Activated CD8-positive, alpha-beta T cell treated with anti-CD3 and anti-CD28 coated beads, Interleukin-2, amount 10 ng/mL, durations not matched to agents 7 days and 5 days (primary cell): ENCODE measurements around the gene PNCK. TPM values are rescaled to one million over a fixed set of nuclear protein-coding genes. Genes with fewer than 3 reads are reported as not detected.

Source experiments
- ATAC-seq: fragments of 150-1000 bp; cut with Tn5 transposase; one replicate; pipeline ENCODE4 v1.10.0; 2021; ENCODE audit warnings: moderate library complexity
- CTCF ChIA-PET: fragments of 350-600 bp; sonication (Branson Sonifier 250); formaldehyde crosslinking; loops from one replicate; lab custom pipeline; 2021; ENCODE audit warnings: antibody characterized with exemption; lab: Charles Lee
- POLR2A ChIA-PET: fragments of 350-600 bp; sonication (Branson Sonifier 250); formaldehyde crosslinking; loops from one replicate; lab custom pipeline; 2021; ENCODE audit warnings: antibody characterized with exemption; lab: Charles Lee
- DNase-seq: peaks from one replicate; pipeline ENCODE4 v3.0.0-alpha.2; 2020
- H3K27ac Mint-ChIP-seq: one replicate; pipeline ENCODE4 v1.8.0; 2021; ENCODE audit warnings: mild to moderate bottlenecking, mixed read lengths
- H3K27me3 Mint-ChIP-seq: one replicate; pipeline ENCODE4 v1.8.0; 2021; ENCODE audit warnings: low read depth, mixed read lengths
- H3K36me3 Mint-ChIP-seq: one replicate; pipeline ENCODE4 v1.8.0; 2021; ENCODE audit warnings: low read depth, mixed read lengths
- H3K4me1 Mint-ChIP-seq: one replicate; pipeline ENCODE4 v1.8.0; 2021; ENCODE audit warnings: low read depth, mixed read lengths
- H3K4me3 Mint-ChIP-seq: one replicate; pipeline ENCODE4 v1.8.0; 2021; ENCODE audit warnings: mild to moderate bottlenecking, mixed read lengths
- H3K9me3 Mint-ChIP-seq: one replicate; pipeline ENCODE4 v1.8.0; 2022; ENCODE audit warnings: mixed read lengths; ENCODE audit not compliant: insufficient read depth
- total RNA-seq, 2 experiments: library from RNA; stranded (reverse); gene quantifications; one replicate each; pipeline ENCODE4 v1.2.3, GENCODE V29; 2021

PNCK gene
- total RNA-seq, 2 experiments from 2014 or later, result 0.16 to 0.58 TPM

DNA sequence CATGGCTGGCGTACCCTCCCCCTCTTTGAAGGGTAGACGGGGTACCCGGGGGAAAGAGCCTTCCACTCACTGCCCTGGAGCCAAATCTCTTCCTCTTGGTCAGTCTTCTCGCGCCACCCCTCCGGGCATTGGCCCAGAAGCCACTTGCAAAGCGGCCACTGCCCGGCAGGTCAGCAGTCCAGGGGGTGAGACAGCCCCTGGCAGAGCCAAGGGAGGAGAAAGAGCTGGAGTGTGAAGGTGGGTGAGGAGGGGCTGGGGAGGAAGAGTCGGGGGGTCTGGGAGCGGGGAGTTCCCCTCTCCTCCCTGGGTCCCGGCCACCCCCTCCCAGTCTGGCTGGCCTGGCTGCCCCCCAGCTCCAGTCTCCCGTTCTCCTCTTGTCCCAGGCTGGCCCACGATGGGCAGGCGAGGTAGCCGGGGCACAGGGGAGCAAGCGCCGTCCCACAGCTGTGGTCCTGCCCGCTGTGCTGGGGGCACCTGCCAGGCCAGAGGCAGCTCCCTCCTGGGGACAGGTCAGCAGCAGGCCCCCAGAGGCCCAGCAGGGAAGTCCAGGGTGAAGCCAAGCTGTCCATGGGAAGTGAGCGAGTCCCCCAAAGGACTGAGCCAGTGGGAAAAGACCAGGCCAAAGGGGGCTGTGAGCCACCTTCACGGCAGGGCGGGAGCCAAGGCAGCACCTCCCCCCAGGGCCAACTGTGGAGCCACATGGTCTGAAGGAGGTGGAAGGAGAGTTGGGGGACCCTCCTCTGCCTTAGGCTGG, 48.2 kb downstream of the PNCK start:
- POLR2A ChIA-PET, result no interaction called here
- H3K36me3 Mint-ChIP-seq, result no peaks in the 10 kb centered on the region

DNA sequence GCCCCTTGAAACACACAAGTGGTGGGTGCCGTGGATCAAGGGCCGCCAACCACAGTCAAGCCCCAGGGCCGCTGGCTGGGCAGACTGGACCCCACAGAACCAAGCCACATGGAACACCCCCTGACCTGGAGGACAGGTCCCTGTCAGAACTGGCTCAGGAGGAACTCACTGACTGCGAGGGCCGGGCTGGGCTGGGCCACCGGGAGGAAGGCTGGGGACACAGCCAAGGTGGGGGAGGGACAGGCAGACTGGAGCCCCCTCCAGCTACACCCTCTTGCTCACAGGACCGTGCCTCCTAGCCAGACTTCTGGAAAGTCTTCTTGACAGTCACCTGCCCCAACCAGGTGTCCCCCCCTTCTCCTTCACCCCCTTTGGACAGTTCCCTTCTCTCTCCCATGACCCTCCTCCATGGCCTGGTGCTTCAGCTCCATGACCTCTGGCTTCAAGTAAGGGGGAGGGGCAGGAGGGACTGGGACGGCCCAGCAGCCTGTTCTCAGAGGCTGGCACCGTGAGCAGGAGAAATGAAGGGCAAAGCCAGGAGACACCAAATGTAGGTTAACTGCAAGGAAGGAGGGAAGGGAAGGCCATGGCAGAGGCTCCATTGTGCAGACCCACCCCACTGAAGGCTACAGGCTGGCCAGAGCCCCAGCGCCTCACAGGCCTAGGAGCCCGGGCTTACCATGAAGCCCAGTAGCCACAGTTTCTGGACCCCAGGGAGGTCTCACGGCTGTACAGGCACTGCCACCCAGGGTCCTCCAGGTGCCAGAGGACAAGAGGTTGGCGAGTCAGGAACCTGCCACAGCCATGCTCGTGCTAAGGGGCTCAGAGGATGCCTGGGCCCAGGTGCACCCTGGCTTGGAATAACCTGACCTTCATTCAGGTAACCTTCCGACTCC, 49.2 kb downstream of the PNCK start:
- Mint-ChIP-seq H3K36me3 (no peaks in the 10 kb centered on the region), H3K27ac (no peak overlapping the region), H3K27me3 (no peaks in the 10 kb centered on the region), H3K4me1 (no peaks in the 10 kb centered on the region), H3K9me3 (no peaks in the 10 kb centered on the region), H3K4me3 (no peak overlapping the region)
- ChIA-PET POLR2A (no interaction called here), CTCF (no interaction called here)
- DNase-seq (no peak), ATAC-seq (no peak)

More for the DNA sequence above, 48.2 kb downstream of the PNCK start:
- CTCF ChIA-PET, result no interaction called here
- ATAC-seq (no peak), DNase-seq (no peak)
- Mint-ChIP-seq H3K27ac (no peak overlapping the region), H3K4me3 (no peak overlapping the region), H3K9me3 (no peaks in the 10 kb centered on the region), H3K4me1 (no peaks in the 10 kb centered on the region), H3K27me3 (no peaks in the 10 kb centered on the region)

DNA sequence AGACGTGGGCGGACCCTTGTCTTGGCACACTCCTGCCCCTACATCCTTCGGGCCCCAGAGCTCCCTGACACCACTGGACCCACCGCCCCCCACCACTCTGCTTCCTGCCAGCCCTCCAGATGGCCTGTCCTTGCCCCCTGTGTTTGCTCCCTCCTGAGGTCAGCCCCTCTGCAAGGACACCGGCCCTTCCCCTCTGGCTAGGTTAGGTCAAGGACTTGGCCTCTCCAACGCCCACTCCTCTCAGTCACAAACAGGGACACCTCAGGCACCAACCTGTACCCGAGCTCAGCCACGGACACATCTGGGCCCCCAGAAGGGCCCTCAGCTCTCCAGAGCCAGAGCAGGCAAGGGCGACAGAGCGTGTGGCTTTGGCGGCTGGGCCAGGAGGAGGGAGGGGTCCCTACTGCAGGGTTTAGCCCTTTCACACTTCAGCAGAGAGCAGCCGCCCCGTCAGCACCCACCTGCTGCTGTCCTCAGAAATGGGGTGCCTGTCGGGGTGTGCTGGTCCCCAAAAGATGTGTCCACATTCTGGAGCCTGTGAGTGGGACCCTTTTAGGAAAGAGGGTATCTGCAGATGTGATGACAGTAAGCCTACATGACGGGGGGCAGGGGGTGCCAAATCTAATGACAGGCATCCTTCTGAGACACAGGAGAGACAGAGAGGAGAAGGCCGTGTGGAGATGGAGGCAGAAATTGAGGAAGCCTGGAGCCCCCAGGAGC, 50.1 kb downstream of the PNCK start:
- DNase-seq (no peak), ATAC-seq (no peak)
- ChIA-PET CTCF (interaction anchor here (0.6 kb wide), 1 partner anchor 9 kb away, joined by 3 read pairs; no protein-coding TSS in a partner anchor), POLR2A (no interaction called here)
- no peaks in the 10 kb centered on the region for H3K4me1 Mint-ChIP-seq
- H3K27ac Mint-ChIP-seq, result no peak overlapping the region
- H3K36me3 Mint-ChIP-seq, result no peaks in the 10 kb centered on the region
- no peaks in the 10 kb centered on the region for H3K27me3 Mint-ChIP-seq
- no peaks in the 10 kb centered on the region for H3K9me3 Mint-ChIP-seq
- H3K4me3 Mint-ChIP-seq, result no peak overlapping the region

DNA sequence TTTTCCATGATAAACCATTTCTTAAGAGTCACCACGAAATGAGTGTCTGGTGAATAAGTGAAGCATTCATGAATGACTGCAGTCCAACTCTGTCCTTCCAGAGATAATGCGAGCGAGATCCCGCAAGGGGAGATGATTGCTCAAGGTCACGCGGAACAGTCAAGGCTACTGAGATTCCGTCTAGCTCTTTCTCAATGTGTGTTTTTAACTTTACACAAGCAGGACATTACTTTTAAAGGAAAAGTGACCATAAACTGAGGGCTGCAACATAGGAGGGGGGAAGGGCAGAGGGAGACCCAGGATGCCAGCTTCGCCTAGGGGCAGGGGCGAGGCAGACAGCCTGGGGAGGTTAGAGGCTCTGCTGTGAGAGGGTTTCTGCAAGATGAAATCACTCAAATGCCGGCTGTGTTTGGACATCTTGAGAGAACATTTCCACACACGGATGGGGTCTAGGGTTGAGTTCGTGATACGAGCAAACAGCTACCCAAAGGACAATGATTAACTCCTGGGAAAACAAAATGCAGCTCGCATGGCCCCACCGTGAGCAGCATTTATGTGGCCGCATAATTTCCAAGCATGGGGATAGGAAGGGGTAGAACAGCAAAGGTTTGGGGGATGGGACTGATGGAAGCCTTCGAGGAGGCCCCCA, 50.8 kb downstream of the PNCK start:
- Mint-ChIP-seq H3K4me1 (no peaks in the 10 kb centered on the region), H3K4me3 (no peak overlapping the region), H3K9me3 (no peaks in the 10 kb centered on the region), H3K27me3 (peaks cover 3% of the 10 kb centered on the region), H3K27ac (no peak overlapping the region), H3K36me3 (no peaks in the 10 kb centered on the region)
- DNase-seq (no peak), ATAC-seq (no peak)
- ChIA-PET POLR2A (no interaction called here), CTCF (interaction anchor here (0.6 kb wide), 1 partner anchor 8 kb away, joined by 3 read pairs; no protein-coding TSS in a partner anchor)

DNA sequence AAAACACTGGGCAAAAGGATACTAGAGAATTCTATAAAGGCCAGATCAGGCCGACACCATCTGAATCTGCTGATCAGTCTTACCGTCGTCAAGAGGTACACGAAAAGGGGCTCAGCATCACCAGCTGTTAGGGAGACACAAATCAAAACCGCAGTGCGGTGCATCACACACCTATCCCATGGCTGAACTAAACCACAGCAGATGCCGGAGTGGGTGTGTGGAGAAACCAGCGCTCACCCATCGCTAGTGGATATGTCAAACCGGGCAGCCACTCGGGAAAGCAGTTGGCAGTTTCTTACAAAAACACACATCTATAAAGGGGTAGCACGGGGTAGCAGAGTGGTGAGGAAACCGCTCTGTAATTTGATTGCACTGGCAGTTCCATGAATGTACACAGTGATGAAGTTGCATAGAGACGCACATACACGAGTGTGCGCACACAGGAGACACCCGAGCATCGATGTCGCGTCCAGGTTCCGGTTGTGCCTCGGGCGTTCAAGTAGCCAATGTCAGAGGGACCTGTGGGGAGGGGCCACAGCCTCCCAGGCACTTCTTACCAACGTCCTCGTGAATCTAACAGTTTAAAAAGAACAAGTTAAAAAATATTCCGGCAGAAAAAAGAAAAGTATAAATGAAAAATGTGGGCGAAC, 51.5 kb downstream of the PNCK start:
- ATAC-seq, result no peak
- Mint-ChIP-seq H3K27ac (no peak overlapping the region), H3K4me1 (no peaks in the 10 kb centered on the region), H3K27me3 (peaks cover 5% of the 10 kb centered on the region), H3K36me3 (no peaks in the 10 kb centered on the region), H3K9me3 (no peaks in the 10 kb centered on the region), H3K4me3 (no peak overlapping the region)
- no peak for DNase-seq
- CTCF ChIA-PET, result no interaction called here
- POLR2A ChIA-PET, result no interaction called here

DNA sequence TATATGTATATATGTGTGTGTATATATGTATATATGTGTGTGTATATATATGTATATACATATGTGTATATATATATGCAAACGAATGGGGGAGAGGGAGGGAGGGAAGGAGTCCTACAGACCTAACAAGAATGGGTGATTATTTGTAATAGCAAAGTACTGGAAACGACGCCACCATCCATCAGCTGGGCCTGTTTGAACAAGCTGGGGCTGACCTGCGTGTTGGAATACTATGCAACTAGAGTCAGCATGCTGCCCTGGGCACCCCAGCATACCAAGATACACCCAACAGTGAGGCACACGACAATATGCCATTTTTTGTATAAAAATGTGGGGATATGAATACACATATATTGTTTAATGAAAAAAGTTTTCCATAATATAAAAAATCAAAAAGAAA, 53.0 kb downstream of the PNCK start:
- Mint-ChIP-seq H3K27me3 (peaks cover 5% of the 10 kb centered on the region), H3K4me3 (no peak overlapping the region), H3K4me1 (no peaks in the 10 kb centered on the region), H3K27ac (no peak overlapping the region), H3K9me3 (no peaks in the 10 kb centered on the region), H3K36me3 (no peaks in the 10 kb centered on the region)
- CTCF ChIA-PET, result no interaction called here
- POLR2A ChIA-PET, result no interaction called here
- no peak for ATAC-seq
- DNase-seq, result no peak

Other genes starting within 250 kb of the PNCK start
- 1 to 10 TPM; 3.6 to 3.8 TPM for gene TREX2, start 227.8 kb downstream of the PNCK start, total RNA-seq
- gene HAUS7, start 203.2 kb downstream of the PNCK start, total RNA-seq, result 10 to 100 TPM; 56.6 to 57.7 TPM
- gene BGN, start 178.8 kb downstream of the PNCK start, total RNA-seq, result not detected
- gene ATP2B3, start 156.2 kb downstream of the PNCK start, total RNA-seq, result not detected
- 10 to 100 TPM; 23.9 to 24.5 TPM for gene CCNQ, start 74.7 kb downstream of the PNCK start, total RNA-seq
- gene DUSP9, start 26.6 kb downstream of the PNCK start, total RNA-seq, result not detected
- 1 to 10 TPM in 1 of 2 experiments, under 1 TPM in 1; 0.82 to 1.3 TPM for gene SLC6A8, start 14.1 kb upstream of the PNCK start, total RNA-seq
- 100 to 1,000 TPM; 155 to 158 TPM for gene BCAP31, start 50.6 kb upstream of the PNCK start, total RNA-seq
- gene ABCD1, start 51.0 kb upstream of the PNCK start, total RNA-seq, result 10 to 100 TPM; 14.6 to 15.9 TPM
- gene PLXNB3, start 90.4 kb upstream of the PNCK start, total RNA-seq, result 1 to 10 TPM in 1 of 2 experiments, under 1 TPM in 1; 0.83 to 1.4 TPM
- not detected for gene SRPK3, start 107.2 kb upstream of the PNCK start, total RNA-seq
- 10 to 100 TPM; 63.2 to 66.9 TPM for gene IDH3G, start 120.6 kb upstream of the PNCK start, total RNA-seq
- 100 to 1,000 TPM; 182 to 190 TPM for gene SSR4, start 120.9 kb upstream of the PNCK start, total RNA-seq
- under 1 TPM; 0.10 to 0.16 TPM for gene PDZD4, start 156.7 kb upstream of the PNCK start, total RNA-seq
- 1 to 10 TPM; 7.1 to 7.5 TPM for gene L1CAM, start 212.4 kb upstream of the PNCK start, total RNA-seq
- not detected for gene AVPR2, start 230.9 kb upstream of the PNCK start, total RNA-seq